ENCODE measurements around the gene STK25. TPM values are rescaled to one million over a fixed set of nuclear protein-coding genes. Genes with fewer than 3 reads are reported as not detected.

Gene STK25
- total RNA-seq, 1 donor from 2014 or later: 296 TPM

DNA sequence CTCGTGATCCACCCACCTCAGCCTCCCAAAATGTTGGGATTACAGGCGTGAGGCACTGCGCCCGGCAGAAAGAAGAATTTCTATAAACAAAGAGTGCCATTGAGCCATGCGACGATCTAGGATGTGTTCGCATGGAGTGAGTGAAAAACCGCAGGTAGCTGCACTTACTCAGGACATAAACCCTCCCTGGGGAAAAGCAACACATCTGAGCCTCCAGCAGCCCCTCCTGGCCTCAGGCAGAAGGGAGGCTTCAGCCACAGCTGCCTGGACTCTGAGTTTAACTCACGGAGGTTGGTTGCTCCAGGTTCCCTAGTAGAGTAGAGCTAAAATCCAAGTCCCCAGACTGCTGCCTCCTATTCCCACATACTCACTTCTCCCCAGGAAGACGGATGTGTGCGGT, 11.3 kb upstream of the STK25 start:
- no peaks in the 10 kb centered on the region for H3K9me3 Mint-ChIP-seq (ENCODE audit: unreplicated experiment)
- H3K36me3 Mint-ChIP-seq (ENCODE audit: low read depth, unreplicated experiment): peaks cover 6% of the 10 kb centered on the region
- DNase-seq (ENCODE audit: low spot score): no peak
- H3K4me3 Mint-ChIP-seq (ENCODE audit: unreplicated experiment): no peak overlapping the region
- H3K27me3 Mint-ChIP-seq (ENCODE audit: unreplicated experiment): peaks cover 2% of the 10 kb centered on the region
- no peak overlapping the region for H3K27ac Mint-ChIP-seq (ENCODE audit: unreplicated experiment)
- peaks cover 8% of the 10 kb centered on the region for H3K4me1 Mint-ChIP-seq (ENCODE audit: unreplicated experiment)
- no peak for TF ChIP-seq CTCF (IDR thresholded peaks at IDR 0.05; ENCODE audit: unreplicated experiment)

- no peak for DNase-seq (ENCODE audit: low spot score)
- peaks cover 6% of the 10 kb centered on the region for H3K36me3 Mint-ChIP-seq (ENCODE audit: low read depth, unreplicated experiment)
- H3K9me3 Mint-ChIP-seq (ENCODE audit: unreplicated experiment): no peaks in the 10 kb centered on the region
- no peak for TF ChIP-seq CTCF (IDR thresholded peaks at IDR 0.05; ENCODE audit: unreplicated experiment)
- H3K4me3 Mint-ChIP-seq (ENCODE audit: unreplicated experiment): peak overlapping the region; percentile 10
- H3K4me1 Mint-ChIP-seq (ENCODE audit: unreplicated experiment): peaks cover 8% of the 10 kb centered on the region
- H3K27ac Mint-ChIP-seq (ENCODE audit: unreplicated experiment): no peak overlapping the region
- H3K27me3 Mint-ChIP-seq (ENCODE audit: unreplicated experiment): peaks cover 4% of the 10 kb centered on the region
Observed at GRCh38 chr2:241517297-241517696, 8.9 kb upstream of the STK25 start.

DNA sequence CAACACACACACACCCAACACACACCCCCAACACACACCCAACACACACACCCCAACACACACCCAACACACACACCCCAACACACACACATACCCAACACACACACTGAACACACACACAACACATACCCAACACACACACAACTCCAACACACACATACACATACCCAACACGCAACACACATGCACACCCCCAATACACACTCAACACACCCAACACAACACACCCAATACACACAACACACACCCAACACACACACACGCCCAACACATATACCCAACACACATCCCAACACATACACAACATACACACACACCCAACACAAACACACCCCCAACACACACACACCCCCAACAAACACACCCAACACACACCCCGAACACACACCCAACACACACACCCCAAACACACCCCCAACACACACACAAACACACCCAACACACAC, 8.2 kb upstream of the STK25 start:
- H3K4me3 Mint-ChIP-seq (ENCODE audit: unreplicated experiment): no peak overlapping the region
- peaks cover 9% of the 10 kb centered on the region for H3K36me3 Mint-ChIP-seq (ENCODE audit: low read depth, unreplicated experiment)
- peaks cover 8% of the 10 kb centered on the region for H3K4me1 Mint-ChIP-seq (ENCODE audit: unreplicated experiment)
- H3K27ac Mint-ChIP-seq (ENCODE audit: unreplicated experiment): no peak overlapping the region
- H3K27me3 Mint-ChIP-seq (ENCODE audit: unreplicated experiment): peaks cover 4% of the 10 kb centered on the region
- no peak for DNase-seq (ENCODE audit: low spot score)
- TF ChIP-seq CTCF (IDR thresholded peaks at IDR 0.05; ENCODE audit: unreplicated experiment): no peak
- H3K9me3 Mint-ChIP-seq (ENCODE audit: unreplicated experiment): no peaks in the 10 kb centered on the region

- DNase-seq (ENCODE audit: low spot score): no peak
- Mint-ChIP-seq H3K36me3 (ENCODE audit: low read depth, unreplicated experiment) (peaks cover 12% of the 10 kb centered on the region), H3K27ac (ENCODE audit: unreplicated experiment) (no peak overlapping the region), H3K27me3 (ENCODE audit: unreplicated experiment) (peaks cover 4% of the 10 kb centered on the region), H3K9me3 (ENCODE audit: unreplicated experiment) (no peaks in the 10 kb centered on the region), H3K4me1 (ENCODE audit: unreplicated experiment) (peaks cover 8% of the 10 kb centered on the region), H3K4me3 (ENCODE audit: unreplicated experiment) (no peak overlapping the region)
- TF ChIP-seq CTCF (IDR thresholded peaks at IDR 0.05; ENCODE audit: unreplicated experiment): no peak
Observed at GRCh38 chr2:241514986-241515737, 6.8 kb upstream of the STK25 start.

DNA sequence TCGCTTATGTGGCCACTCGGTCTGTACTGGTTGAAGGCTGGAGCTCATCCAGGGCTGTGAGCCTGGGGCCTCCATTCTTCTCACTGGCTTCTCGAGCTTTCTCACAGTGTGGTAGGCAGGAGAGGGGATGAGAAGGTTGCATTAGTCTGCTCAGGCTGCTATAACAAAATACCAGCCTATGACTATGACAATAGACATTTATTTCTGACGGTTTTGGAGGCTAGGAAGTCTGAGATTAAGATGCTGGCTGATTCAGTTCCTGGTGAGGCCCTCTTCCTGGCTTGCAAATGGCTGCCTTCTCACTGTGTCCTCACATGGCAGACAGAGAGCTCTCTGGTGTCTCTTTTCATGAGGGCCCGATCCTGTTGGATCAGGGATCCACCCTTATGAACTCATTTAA, 6.2 kb upstream of the STK25 start:
- Mint-ChIP-seq H3K36me3 (ENCODE audit: low read depth, unreplicated experiment) (peaks cover 16% of the 10 kb centered on the region), H3K9me3 (ENCODE audit: unreplicated experiment) (no peaks in the 10 kb centered on the region), H3K4me1 (ENCODE audit: unreplicated experiment) (peaks cover 10% of the 10 kb centered on the region), H3K27ac (ENCODE audit: unreplicated experiment) (no peak overlapping the region), H3K4me3 (ENCODE audit: unreplicated experiment) (no peak overlapping the region), H3K27me3 (ENCODE audit: unreplicated experiment) (peaks cover 8% of the 10 kb centered on the region)
- DNase-seq (ENCODE audit: low spot score): no peak
- TF ChIP-seq CTCF (IDR thresholded peaks at IDR 0.05; ENCODE audit: unreplicated experiment): no peak

All from endothelial cell (in vitro differentiated cells).